ENCODE data around the gene OR4E1.

DNA sequence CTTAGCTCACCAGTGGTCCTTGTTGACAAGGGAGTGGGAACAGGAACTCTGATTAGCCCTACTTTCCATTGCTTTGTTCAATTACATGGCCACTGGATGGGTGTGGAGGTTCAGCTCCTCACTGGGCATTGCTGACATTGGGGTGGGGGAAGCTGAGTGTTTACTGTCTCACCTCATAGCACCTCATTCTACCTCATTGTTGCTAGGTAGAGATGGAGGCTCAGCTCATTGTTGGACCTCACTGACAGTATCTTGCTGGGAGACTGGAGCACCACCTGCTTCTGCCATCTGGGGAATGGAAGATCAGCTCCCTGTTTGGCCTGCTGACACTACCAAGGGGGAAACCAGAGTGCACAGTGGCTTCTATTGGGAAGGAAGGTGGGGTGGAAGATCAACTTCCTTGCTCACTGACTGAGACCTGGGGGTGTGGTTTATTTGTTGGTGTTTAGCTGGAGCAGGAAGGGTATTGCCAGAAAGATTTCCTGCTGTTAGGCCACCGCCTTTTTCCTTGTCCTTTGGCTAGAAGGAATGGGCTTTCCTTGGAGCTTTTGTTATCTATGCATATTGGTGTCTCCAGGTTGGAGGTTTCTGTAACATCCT, 21.3 kb downstream of the OR4E1 start:
- TF ChIP-seq, protein P1, sequence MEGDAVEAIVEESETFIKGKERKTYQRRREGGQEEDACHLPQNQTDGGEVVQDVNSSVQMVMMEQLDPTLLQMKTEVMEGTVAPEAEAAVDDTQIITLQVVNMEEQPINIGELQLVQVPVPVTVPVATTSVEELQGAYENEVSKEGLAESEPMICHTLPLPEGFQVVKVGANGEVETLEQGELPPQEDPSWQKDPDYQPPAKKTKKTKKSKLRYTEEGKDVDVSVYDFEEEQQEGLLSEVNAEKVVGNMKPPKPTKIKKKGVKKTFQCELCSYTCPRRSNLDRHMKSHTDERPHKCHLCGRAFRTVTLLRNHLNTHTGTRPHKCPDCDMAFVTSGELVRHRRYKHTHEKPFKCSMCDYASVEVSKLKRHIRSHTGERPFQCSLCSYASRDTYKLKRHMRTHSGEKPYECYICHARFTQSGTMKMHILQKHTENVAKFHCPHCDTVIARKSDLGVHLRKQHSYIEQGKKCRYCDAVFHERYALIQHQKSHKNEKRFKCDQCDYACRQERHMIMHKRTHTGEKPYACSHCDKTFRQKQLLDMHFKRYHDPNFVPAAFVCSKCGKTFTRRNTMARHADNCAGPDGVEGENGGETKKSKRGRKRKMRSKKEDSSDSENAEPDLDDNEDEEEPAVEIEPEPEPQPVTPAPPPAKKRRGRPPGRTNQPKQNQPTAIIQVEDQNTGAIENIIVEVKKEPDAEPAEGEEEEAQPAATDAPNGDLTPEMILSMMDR (IDR thresholded peaks at IDR 0.05), result no peak
- no peak for TF ChIP-seq EZH2 (IDR thresholded peaks at IDR 0.05; ENCODE audit: borderline replicate concordance, insufficient read depth, low read depth, low read length, poor library complexity, severe bottlenecking)
